Activated CD4-positive, alpha-beta T cell treated with anti-CD3 and anti-CD28 coated beads for 4 hours (primary cell): ENCODE data around the gene ANK2.

Source experiments
- DNase-seq, 2 donors: peaks; one replicate each; pipeline ENCODE4 v3.0.0-alpha.2; 2020

ANK2 gene

GRCh38 chr4:113049421-113050370 is at the start of gene ANK2:
TSS of gene ANK2 (plus strand) at chr4:113049653. CDS start at chr4:113049729, 76 bp downstream.
- DNase-seq, result no peak

DNA sequence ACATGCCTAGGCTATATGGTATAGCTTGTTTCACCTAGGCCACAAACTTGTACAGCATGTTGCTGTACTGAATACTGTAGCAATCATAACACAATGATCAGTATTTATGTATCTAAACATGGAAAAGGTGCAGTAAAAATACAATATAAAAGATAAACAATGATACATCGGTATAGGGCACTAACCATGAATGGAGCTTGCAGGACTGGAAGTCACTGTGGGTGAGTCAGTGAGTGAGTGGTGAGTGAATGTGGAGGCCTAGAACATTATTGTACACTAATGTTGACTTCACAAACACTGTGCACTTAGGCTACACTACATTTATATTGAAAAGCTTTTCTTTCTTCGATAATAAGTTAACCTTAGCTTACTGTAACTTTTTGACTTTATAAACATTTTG is 45.6 kb upstream of the ANK2 start:
- DNase-seq, result no peak

- no peak for DNase-seq
Measured at GRCh38 chr4:113004655-113005054, 44.8 kb upstream of the ANK2 start.

- no peak for DNase-seq
Measured at GRCh38 chr4:113006632-113007031, 42.8 kb upstream of the ANK2 start.

GRCh38 chr4:113007151-113007550 is 42.3 kb upstream of the ANK2 start:
- DNase-seq, result no peak

DNA sequence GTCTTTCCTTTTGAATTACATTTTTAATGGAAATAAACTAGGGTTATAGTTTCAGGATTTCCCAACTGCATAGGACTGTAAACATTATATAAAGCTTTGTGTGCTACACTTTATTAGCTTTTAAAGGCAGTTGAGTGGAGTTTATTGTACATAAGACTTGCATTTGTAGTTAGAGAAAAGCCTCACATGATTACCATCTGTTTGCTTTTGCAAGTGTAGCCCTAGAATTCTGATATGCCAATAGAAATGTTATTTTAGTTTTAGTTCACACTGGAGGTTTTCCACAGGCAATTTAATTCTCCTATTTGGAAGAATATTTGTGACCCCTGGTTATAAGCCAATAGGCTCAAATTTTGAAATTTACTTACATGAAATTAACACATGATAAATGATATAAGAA is 41.3 kb upstream of the ANK2 start:
- no peak for DNase-seq

- no peak for DNase-seq
Measured at GRCh38 chr4:113008716-113009115, 40.7 kb upstream of the ANK2 start.

DNA sequence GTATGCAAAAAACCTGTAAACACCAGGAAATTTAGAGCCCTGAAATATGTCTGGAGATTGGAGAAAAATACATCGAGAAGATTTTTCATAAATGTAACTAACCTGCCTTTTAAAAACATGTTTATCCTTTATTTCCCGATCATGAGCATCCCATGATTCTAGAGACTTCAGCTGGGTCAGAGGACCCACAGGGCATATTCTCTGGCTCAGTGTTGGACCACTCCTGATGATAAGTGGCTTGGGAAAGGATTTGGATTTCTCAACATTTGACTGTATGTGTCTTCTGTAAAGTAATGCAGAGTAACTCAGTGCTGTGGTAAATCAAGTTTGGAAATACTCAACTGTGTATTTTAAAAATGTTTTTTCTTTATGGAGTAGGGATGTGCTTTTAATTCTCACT is 40.0 kb upstream of the ANK2 start:
- DNase-seq, result no peak

GRCh38 chr4:113012122-113012725 is 37.2 kb upstream of the ANK2 start:
- DNase-seq, result no peak

GRCh38 chr4:113012786-113013185 is 36.7 kb upstream of the ANK2 start:
- no peak for DNase-seq

- DNase-seq, result no peak
Measured at GRCh38 chr4:113013751-113014150, 35.7 kb upstream of the ANK2 start.

- DNase-seq, result no peak
Measured at GRCh38 chr4:113016377-113016776, 33.1 kb upstream of the ANK2 start.

DNA sequence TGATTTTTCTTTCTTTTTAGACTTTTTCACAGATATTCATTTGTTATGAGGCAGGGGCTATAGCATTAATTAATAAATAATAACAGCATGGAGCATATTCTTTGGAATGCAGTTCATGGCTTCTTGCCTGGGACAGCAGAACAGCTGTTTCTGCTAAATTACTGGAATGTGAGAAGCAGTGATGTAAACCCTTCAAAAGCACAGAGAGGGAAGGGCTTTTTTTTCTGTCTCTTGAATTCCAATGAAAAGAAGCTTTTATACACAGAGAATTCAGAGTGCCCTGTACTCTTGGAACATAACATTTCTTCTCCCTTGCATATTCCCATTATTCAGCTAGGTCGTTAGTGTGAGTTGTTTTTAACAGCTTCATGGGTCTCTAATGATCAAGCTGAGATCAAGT is 28.5 kb upstream of the ANK2 start:
- DNase-seq, result no peak

DNA sequence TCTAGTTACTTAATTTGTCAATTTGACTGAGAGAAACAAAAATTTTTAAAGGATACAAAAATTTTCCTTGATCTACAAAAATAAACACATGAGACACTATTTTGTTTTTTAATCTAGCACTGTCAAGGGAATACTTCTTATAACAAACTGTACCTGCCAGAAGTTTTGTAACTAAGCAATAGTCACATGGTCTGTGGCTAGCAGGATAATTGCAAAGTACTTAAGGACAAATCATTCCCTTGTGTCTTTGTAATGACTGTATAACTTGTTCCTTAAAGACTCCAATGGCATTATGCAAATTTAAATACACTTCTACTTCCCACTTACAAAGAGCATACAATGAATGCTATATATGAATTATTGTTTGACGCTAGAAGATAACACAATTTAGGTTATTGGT is 25.1 kb upstream of the ANK2 start:
- no peak for DNase-seq

GRCh38 chr4:113025416-113025815 is 24.0 kb upstream of the ANK2 start:
- DNase-seq, result no peak

DNA sequence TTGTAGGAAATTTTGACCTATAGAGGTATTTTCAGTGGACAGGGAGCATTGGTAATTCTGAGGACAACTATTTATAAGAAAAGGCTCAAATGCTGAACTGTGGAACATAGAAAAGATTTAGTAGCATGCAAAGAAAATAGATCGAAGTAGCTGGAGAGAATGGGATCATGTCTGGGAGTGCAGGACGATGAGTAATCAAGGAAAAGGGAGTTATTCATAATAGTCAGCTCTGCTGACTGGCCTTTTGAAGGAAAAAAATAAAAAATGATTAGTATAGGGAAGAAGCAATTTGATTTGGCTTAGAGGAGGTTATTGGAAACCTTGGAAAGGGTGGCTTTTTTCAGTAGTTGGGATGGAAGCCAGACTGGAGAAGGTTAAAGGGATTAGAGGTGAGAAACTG is 22.9 kb upstream of the ANK2 start:
- no peak for DNase-seq

GRCh38 chr4:113028074-113028473 is 21.4 kb upstream of the ANK2 start:
- DNase-seq, result no peak

GRCh38 chr4:113031212-113031611 is 18.2 kb upstream of the ANK2 start:
- DNase-seq, result no peak

DNA sequence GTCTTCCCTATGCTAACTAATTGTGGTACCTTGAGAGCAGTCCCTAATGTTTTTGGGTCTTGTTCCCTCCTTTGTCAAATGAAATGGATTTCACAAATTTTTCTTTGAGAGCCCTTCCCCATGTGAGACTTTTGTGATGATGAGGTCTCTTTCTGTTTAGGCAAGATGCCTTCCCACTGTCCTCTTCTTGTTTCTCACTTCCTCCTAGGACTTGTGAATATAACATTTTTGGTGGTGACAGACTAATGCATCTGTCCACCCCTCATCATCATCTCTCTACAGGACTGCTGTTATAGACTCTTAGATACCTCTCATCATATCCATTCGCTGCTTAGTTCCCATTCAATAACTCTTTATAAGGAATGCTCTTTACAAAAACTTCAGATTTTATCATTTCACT is 8.7 kb upstream of the ANK2 start:
- no peak for DNase-seq

GRCh38 chr4:113042502-113042901 is 7.0 kb upstream of the ANK2 start:
- no peak for DNase-seq

- DNase-seq, result no peak
Measured at GRCh38 chr4:113043591-113043990, 5.9 kb upstream of the ANK2 start.

DNA sequence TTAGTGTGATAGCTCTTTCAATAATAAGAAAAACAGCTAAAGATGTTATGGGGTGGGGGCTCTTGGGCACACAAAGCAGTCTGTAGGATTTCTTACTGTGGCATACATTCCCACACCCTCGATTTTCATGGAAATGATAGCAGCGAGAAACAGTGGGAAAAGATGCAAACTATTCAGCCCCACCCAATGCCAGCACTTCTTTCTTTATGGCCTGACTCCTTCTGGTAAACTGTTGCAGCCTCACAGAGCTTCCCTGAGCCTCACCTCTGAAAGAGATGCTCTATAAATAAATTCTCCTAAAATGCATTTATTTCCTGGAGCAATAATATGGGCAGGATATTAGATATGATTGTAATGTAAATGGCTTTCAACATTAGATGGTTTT is 910 bp downstream of the ANK2 start:
- no peak for DNase-seq

GRCh38 chr4:113050837-113051236 is 1.4 kb downstream of the ANK2 start:
- DNase-seq, result no peak

DNA sequence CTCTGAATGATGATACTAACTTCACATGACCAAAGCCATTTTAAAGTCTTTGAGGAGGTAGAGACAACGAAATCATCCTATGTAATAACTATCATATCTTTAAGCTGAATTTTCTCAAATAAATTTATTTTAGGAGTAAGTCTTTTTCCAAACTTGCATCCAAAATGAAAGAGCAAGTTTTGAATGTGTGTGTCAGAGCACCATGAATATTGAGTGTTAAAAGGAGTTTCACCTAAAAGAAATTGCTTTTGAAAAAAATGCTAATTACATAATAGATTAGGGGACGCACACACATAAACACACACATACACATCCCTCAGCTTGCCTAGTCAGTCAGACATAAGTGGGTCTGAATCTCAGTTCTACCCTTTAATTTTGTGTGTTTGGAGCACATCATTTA is 1.9 kb downstream of the ANK2 start:
- no peak for DNase-seq
